ENCODE results near the gene APOA4. TPM values are rescaled to one million over a fixed set of nuclear protein-coding genes. Genes with fewer than 3 reads are reported as not detected.

APOA4 gene
- total RNA-seq, 2 donors from 2014 or later: 0.35 to 0.38 TPM

- TF ChIP-seq CTCF (conservative IDR thresholded peaks at IDR 0.05): no peak
- Histone ChIP-seq H3K36me3 (ENCODE audit: control insufficient read depth, insufficient read depth, low read length) (no peaks in the 10 kb centered on the region), H3K27me3 (ENCODE audit: control insufficient read depth, insufficient read depth, low read length, poor library complexity, severe bottlenecking) (no peaks in the 10 kb centered on the region), H3K9ac (ENCODE audit: extremely low read depth, low read length, poor library complexity, severe bottlenecking) (no peak overlapping the region), H3K9me3 (ENCODE audit: control insufficient read depth, low read length) (no peaks in the 10 kb centered on the region), H3K27ac (ENCODE audit: low read depth, low read length) (no peak overlapping the region), H3K4me3 (ENCODE audit: low read length) (no peak overlapping the region), H3K4me1 (ENCODE audit: control insufficient read depth, insufficient read depth, low read length) (no peaks in the 10 kb centered on the region)
- WGBS, 2 experiments (ENCODE audit: insufficient coverage in 1 of 2, insufficient read length in 1 of 2): 90 to 95% methylated on average over 2 to 5 of the region's 5 CpGs
- peaks cover 2% of the 10 kb centered on the region for H3K4me1 Mint-ChIP-seq
- H3K36me3 Mint-ChIP-seq (ENCODE audit: low read depth): no peaks in the 10 kb centered on the region
- no peak overlapping the region for H3K4me3 Mint-ChIP-seq
- H3K9me3 Mint-ChIP-seq: no peaks in the 10 kb centered on the region
- H3K27ac Mint-ChIP-seq: no peak overlapping the region
- peaks cover 3% of the 10 kb centered on the region for H3K27me3 Mint-ChIP-seq (ENCODE audit: insufficient read depth)
- DNase-seq: no peak
Observed at GRCh38 chr11:116797816-116798215, 25.3 kb downstream of the APOA4 start.

- no peak overlapping the region for H3K9ac ChIP-seq (ENCODE audit: extremely low read depth, low read length, poor library complexity, severe bottlenecking)
- TF ChIP-seq CTCF (conservative IDR thresholded peaks at IDR 0.05): no peak
- no peaks in the 10 kb centered on the region for H3K9me3 ChIP-seq (ENCODE audit: control insufficient read depth, low read length)
- DNase-seq: no peak
- no peak overlapping the region for H3K27ac ChIP-seq (ENCODE audit: low read depth, low read length)
- H3K27me3 Mint-ChIP-seq (ENCODE audit: insufficient read depth): peaks cover 2% of the 10 kb centered on the region
- no peak overlapping the region for H3K4me3 Mint-ChIP-seq
- no peaks in the 10 kb centered on the region for H3K36me3 Mint-ChIP-seq (ENCODE audit: low read depth)
- no peaks in the 10 kb centered on the region for H3K9me3 Mint-ChIP-seq
- H3K4me3 ChIP-seq (ENCODE audit: low read length): no peak overlapping the region
- peaks cover 5% of the 10 kb centered on the region for H3K4me1 Mint-ChIP-seq
- H3K4me1 ChIP-seq (ENCODE audit: control insufficient read depth, insufficient read depth, low read length): no peaks in the 10 kb centered on the region
- H3K27ac Mint-ChIP-seq: no peak overlapping the region
- 100% methylated on average over 1 of the region's 1 CpG; no CpG with 5 or more reads in 1 of the 2 experiments for WGBS, 2 experiments (ENCODE audit: insufficient coverage in 1 of 2, insufficient read length in 1 of 2)
- no peaks in the 10 kb centered on the region for H3K36me3 ChIP-seq (ENCODE audit: control insufficient read depth, insufficient read depth, low read length)
- no peaks in the 10 kb centered on the region for H3K27me3 ChIP-seq (ENCODE audit: control insufficient read depth, insufficient read depth, low read length, poor library complexity, severe bottlenecking)
Observed at GRCh38 chr11:116796548-116796947, 26.6 kb downstream of the APOA4 start.

GRCh38 chr11:116794851-116795250 lies 28.3 kb downstream of the APOA4 start:
- Mint-ChIP-seq H3K36me3 (ENCODE audit: low read depth) (no peaks in the 10 kb centered on the region), H3K27me3 (ENCODE audit: insufficient read depth) (peaks cover 13% of the 10 kb centered on the region), H3K4me3 (no peak overlapping the region), H3K27ac (no peak overlapping the region), H3K4me1 (peaks cover 8% of the 10 kb centered on the region), H3K9me3 (no peaks in the 10 kb centered on the region)
- no peaks in the 10 kb centered on the region for H3K36me3 ChIP-seq (ENCODE audit: control insufficient read depth, insufficient read depth, low read length)
- no peak overlapping the region for H3K9ac ChIP-seq (ENCODE audit: extremely low read depth, low read length, poor library complexity, severe bottlenecking)
- TF ChIP-seq CTCF (conservative IDR thresholded peaks at IDR 0.05): no peak
- H3K27me3 ChIP-seq (ENCODE audit: control insufficient read depth, insufficient read depth, low read length, poor library complexity, severe bottlenecking): peaks cover 6% of the 10 kb centered on the region
- H3K27ac ChIP-seq (ENCODE audit: low read depth, low read length): no peak overlapping the region
- no peak overlapping the region for H3K4me3 ChIP-seq (ENCODE audit: low read length)
- no peaks in the 10 kb centered on the region for H3K9me3 ChIP-seq (ENCODE audit: control insufficient read depth, low read length)
- no peaks in the 10 kb centered on the region for H3K4me1 ChIP-seq (ENCODE audit: control insufficient read depth, insufficient read depth, low read length)
- no peak for DNase-seq
- 83 to 87% methylated on average over 2 of the region's 2 CpGs for WGBS, 2 experiments (ENCODE audit: insufficient coverage in 1 of 2, insufficient read length in 1 of 2)
